Heart left ventricle (tissue), 16 donors: ENCODE results near the gene DEAF1. TPM values are rescaled to one million over a fixed set of nuclear protein-coding genes. Genes with fewer than 3 reads are reported as not detected.
A peak's percentile ranks its signal among the peaks of the same experiment; 100 is the strongest.

Experiments
- ATAC-seq, 4 donors: fragments of 200-7000 bp; cut with Tn5 transposase; one replicate each; pipeline ENCODE4 v1.9.1; 2020 to 2022; ENCODE audit warnings: moderate library complexity in 4 of 4, mild to moderate bottlenecking in 3 of 4, moderate number of reproducible peaks in 1 of 4
- DNase-seq, 5 donors: peaks; one replicate each; pipeline ENCODE4 v3.0.0-alpha.2; 2020
- H3K27ac ChIP-seq, 12 donors: fragments of 200-600 bp; sonication (generic) in 4 of 12; one replicate each; pipeline versions ENCODE4 v1.5.0 to v1.8.0; 2016 to 2022; ENCODE audit warnings: mild to moderate bottlenecking in 2 of 12
- H3K27me3 ChIP-seq, 9 donors: fragments of 200-600 bp; sonication (generic) in 2 of 9; one replicate each; pipeline versions ENCODE4 v1.5.1 to v1.8.0; 2016 to 2022; ENCODE audit warnings: mild to moderate bottlenecking in 3 of 9
- H3K36me3 ChIP-seq, 9 donors: fragments of 200-600 bp; sonication (generic) in 2 of 9; one replicate each; pipeline versions ENCODE4 v1.5.0 to v1.8.0; 2018 to 2022; ENCODE audit warnings: mild to moderate bottlenecking in 2 of 9
- H3K4me1 ChIP-seq, 12 donors: fragments of 200-600 bp; sonication (generic) in 4 of 12; one replicate each; pipeline versions ENCODE4 v1.5.0 to v1.8.0; 2016 to 2022; ENCODE audit warnings: mild to moderate bottlenecking in 3 of 12
- H3K4me3 ChIP-seq, 12 donors: fragments of 200-600 bp; sonication (generic) in 4 of 12; one replicate each; pipeline versions ENCODE4 v1.5.0 to v1.8.0; 2017 to 2022; ENCODE audit warnings: mild to moderate bottlenecking in 9 of 12, moderate library complexity in 4 of 12
- H3K9me3 ChIP-seq, 12 donors: fragments of 200-600 bp; sonication (generic) in 4 of 12; one replicate each; pipeline versions ENCODE4 v1.5.0 to v1.8.0; 2016 to 2022; ENCODE audit warnings: mild to moderate bottlenecking in 1 of 12
- POLR2A ChIP-seq, 2 donors: fragments of 450-650 bp; IDR thresholded peaks; one replicate each; pipeline ENCODE4 v1.6.1; 2017; ENCODE audit warnings: antibody characterized with exemption in 2 of 2, mild to moderate bottlenecking in 2 of 2, moderate library complexity in 2 of 2
- WGBS, 4 donors: extraction: QIAGEN DNeasy Blood & Tissue Kit in 2 of 4; methylation state at CpG; one replicate each; pipeline versions ENCODE4 v1.1.5 to v1.1.7; 2013 to 2018; 5-methylcytosine and 5-hydroxymethylcytosine counted together
- intact Hi-C, 10 donors: fragments of 100-400 bp; cut with DNase I; formaldehyde crosslinking; loops; one replicate each; pipeline versions ENCODE4 v1.11.1 to v1.14.2; 2022
- polyA plus RNA-seq, 2 donors: library from polyadenylated mRNA; stranded (reverse); fragments of 200-250 nt; gene quantifications; one replicate each; pipeline ENCODE4 v1.2.3, GENCODE V29; 2013
- total RNA-seq, 9 donors: library from RNA; depleted of rRNA in 2 of 9; stranded (reverse); fragments of >200 nt in 2 of 9; fragmentation: NEBNext Ultra II Directional in 3 of 9; extraction: Animal tissue kit (Norgen Biotek cat#: 25700) in 3 of 9; gene quantifications; one replicate each; pipeline versions ENCODE4 v1.1.0 to v1.2.4, GENCODE V29; 2016 to 2023
- TF ChIP-seq, protein P1 (sequence below), 12 donors: fragments of 200-600 bp; sonication (generic) in 4 of 12; IDR thresholded peaks; one replicate each; pipeline versions ENCODE4 v1.5.0 to v1.8.0; 2018 to 2022; ENCODE audit warnings: antibody characterized with exemption in 12 of 12, mild to moderate bottlenecking in 5 of 12
- donor health status: ischemic (EF 13 %, LVEDD 7.1; RV severe dilation, severe dysfunction).
- donor health status: healthy with polysubstance abuse.
- donor health status: DM: no; HTN: yes; CAD: no.
- donor health status: DM: no; HTN: no; CAD: no.
- donor health status: ischemic (EF 25% LVEDD 6.9; RV normal size, moderate dysfunction).
- donor health status: ischemic (EF 25% LVEDD 5.7; RV mildly dilated, moderate dysfunction).
- donor health status: healthy.
- donor health status: DM: yes; HTN: yes; CAD: no.
- donor health status: ischemic (EF 35%, LVEDD 5.7; RV mildly dilated, moderate dysfunction).
- donor health status: nonischemic (EF 11% LVEDD 7.7; RV severe dilation, severe dysfunction).
- donor health status: DM: yes; HTN: yes; CAD: no.
- donor health status: PGD.
- donor health status: ischemic (EF 29% LVEDD 5.4; RV normal size, mild dysfunction).
- donor health status: nonischemic (EF 23%, LVEDD 6.1; RV moderate dilation, normal function).

The DEAF1 gene
- total and polyA plus RNA-seq, 11 donors: 11.8 to 25.6 (median 15.1) TPM

DNA sequence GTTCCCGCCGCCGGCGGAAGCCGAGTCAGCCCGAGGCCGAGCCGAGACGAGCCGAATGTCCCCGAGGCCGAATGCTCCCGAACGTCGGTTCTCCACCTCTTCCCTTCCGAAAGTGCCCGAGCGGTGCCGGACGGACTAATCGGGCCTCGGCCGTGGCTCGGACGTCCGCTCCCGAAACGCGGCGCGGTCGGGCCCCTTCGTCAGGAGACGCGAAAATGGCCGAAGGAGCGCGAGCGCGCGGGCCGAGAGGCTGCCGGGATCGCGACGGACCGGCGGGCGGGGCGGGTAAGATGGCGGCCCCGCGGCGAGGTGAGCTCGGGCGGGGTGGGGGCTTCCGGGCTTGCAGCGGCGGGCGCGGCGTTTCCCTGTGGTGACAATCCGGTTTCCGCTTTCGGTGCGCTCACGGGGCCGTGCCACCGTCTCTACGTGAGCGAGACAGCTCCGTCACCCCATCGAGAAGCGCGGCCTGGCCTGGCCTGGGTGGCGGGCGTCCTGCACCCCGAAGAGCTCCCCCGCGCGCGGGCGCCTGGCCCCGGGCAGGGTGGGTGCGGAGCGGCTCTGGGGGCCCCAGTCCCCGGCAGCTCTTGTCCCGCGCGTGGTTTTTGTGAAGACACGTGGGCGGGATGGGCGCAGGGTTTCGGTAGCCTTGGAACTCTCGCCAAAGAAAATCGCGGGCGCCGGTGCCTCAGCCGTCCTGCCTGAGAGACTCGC lies 671 bp upstream of the DEAF1 start, which contains the start of gene TMEM80:
Gene TMEM80, plus strand, starts transcription at position 279 of the 711 bp plus-strand sequence. Its CDS starts 12 bp downstream, at position 291.
- TF ChIP-seq, protein P1, sequence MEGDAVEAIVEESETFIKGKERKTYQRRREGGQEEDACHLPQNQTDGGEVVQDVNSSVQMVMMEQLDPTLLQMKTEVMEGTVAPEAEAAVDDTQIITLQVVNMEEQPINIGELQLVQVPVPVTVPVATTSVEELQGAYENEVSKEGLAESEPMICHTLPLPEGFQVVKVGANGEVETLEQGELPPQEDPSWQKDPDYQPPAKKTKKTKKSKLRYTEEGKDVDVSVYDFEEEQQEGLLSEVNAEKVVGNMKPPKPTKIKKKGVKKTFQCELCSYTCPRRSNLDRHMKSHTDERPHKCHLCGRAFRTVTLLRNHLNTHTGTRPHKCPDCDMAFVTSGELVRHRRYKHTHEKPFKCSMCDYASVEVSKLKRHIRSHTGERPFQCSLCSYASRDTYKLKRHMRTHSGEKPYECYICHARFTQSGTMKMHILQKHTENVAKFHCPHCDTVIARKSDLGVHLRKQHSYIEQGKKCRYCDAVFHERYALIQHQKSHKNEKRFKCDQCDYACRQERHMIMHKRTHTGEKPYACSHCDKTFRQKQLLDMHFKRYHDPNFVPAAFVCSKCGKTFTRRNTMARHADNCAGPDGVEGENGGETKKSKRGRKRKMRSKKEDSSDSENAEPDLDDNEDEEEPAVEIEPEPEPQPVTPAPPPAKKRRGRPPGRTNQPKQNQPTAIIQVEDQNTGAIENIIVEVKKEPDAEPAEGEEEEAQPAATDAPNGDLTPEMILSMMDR (IDR thresholded peaks at IDR 0.05): no peak
- TF ChIP-seq POLR2A (IDR thresholded peaks at IDR 0.05): peak in 1 of 2 donors; percentile 76
- WGBS, 4 donors: 0 to 1% (median 0%) methylated on average over 25 to 101 of the region's 101 CpGs
- Histone ChIP-seq H3K27me3 (no peaks in the 10 kb centered on the region), H3K4me1 (peaks cover 8 to 45% (median 32%) of the 10 kb centered on the region in 12 donors), H3K4me3 (peak within 1 kb of the TSS; percentile 61 to 99 (median 94)), H3K9me3 (no peaks in the 10 kb centered on the region), H3K27ac (peak within 1 kb of the TSS; percentile 98 to 100 (median 100)), H3K36me3 (peaks cover 0 to 29% (median 8%) of the 10 kb centered on the region in 9 donors)
- peak; percentile 99 to 100 (median 100) for DNase-seq
- peak; percentile 87 to 93 (median 90) for ATAC-seq
- intact Hi-C loops: loop anchor here in 1 of 10 donors (5.0 kb wide), 1 partner anchor 128 kb away; no protein-coding TSS in a partner anchor

DNA sequence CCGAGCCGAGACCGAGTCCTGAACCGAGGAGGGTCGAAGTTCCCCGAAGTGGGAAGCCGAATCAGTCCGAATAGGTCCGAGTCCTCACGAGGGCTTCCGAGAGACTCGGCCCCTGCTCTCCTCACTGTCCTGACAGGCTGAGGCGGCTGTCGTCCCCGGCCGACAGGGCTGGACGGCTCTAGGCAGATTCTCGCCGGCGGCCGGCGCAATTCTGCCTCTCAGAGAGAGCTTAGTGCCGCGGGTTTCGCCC lies 191 bp upstream of the DEAF1 start:
- Histone ChIP-seq H3K4me3 (peak overlapping the region; percentile 61 to 99 (median 94)), H3K27me3 (no peaks in the 10 kb centered on the region), H3K27ac (peak overlapping the region; percentile 98 to 100 (median 100)), H3K9me3 (no peaks in the 10 kb centered on the region), H3K36me3 (peaks cover 0 to 24% (median 6%) of the 10 kb centered on the region in 9 donors), H3K4me1 (peaks cover 8 to 45% (median 32%) of the 10 kb centered on the region in 12 donors)
- WGBS, 4 donors: 0 to 2% (median 0%) methylated on average over 19 to 25 of the region's 25 CpGs
- intact Hi-C loops: loop anchor here in 1 of 10 donors (5.0 kb wide), 1 partner anchor 128 kb away; no protein-coding TSS in a partner anchor
- TF ChIP-seq, protein P1 (IDR thresholded peaks at IDR 0.05): no peak
- no peak for TF ChIP-seq POLR2A (IDR thresholded peaks at IDR 0.05)
- ATAC-seq (no peak), DNase-seq (no peak)

DNA sequence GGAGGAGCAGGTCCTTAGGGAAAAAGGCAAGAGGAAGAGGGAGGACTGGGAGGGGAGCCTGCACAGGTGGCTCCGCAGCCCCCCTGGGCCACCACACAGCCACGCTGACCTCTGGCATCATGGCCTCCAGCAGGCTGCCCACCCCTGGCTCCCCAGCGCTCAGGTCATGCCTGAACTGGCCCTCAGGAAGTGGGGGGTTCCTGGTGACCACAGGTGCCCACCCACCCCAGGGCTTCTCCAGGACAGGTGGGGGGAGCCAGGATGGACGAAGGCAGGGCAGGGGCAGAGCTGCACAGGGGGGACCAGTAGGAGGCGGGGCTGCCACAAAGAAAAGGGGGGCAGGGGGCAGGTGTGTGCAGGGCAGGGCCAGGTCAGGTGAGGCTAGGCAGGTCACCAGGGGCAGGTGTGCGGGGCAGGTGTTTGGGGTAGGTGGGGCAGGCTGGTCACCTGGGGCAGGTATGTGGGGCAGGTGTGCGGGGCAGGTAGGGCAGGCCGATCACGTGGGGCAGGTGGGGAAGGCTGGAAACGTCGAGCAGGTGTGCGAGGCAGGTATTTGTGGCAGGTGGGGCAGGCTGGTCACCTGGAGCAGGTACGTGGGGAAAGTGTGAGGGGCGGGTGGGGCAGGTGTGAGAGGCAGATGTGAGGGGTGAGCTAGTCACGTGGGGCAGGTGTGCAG lies 997 bp downstream of the DEAF1 start:
- 58 to 68% (median 65%) methylated on average over 13 to 15 of the region's 15 CpGs for WGBS, 4 donors
- DNase-seq (peak in 4 of 5 donors; percentile 35 to 64 (median 44)), ATAC-seq (no peak)
- intact Hi-C loops: loop anchor here in 1 of 10 donors (5.0 kb wide), 1 partner anchor 82 kb away; no protein-coding TSS in a partner anchor
- Histone ChIP-seq H3K9me3 (no peaks in the 10 kb centered on the region), H3K27ac (peak overlapping the region in 11 of 12 donors; percentile 12 to 100 (median 98)), H3K4me1 (peaks cover 8 to 45% (median 32%) of the 10 kb centered on the region in 12 donors), H3K36me3 (peaks cover 0 to 19% (median 7%) of the 10 kb centered on the region in 9 donors), H3K4me3 (peak overlapping the region in 11 of 12 donors; percentile 28 to 99 (median 95)), H3K27me3 (no peaks in the 10 kb centered on the region)
- no peak for TF ChIP-seq POLR2A (IDR thresholded peaks at IDR 0.05)
- TF ChIP-seq, protein P1 (IDR thresholded peaks at IDR 0.05): no peak

DNA sequence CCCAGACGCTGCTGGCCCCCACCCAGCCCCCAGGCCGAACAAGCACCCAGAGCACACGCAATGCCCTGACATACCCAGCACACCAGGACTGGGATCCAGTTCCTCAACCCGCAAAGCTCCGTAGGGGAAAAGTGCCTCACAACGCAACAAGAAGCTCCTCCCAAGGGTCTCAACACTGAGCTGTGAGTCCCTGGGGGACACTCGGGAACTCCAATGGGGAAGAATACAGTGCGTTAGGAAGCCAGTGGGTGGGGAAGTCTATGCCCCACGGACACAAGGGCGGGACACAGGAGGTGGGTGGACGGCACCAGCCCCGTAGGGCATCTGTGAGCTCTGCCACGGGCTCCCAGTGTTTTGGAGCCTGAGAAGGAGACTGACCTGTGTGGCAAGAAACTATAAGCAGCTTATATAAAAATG lies 1.6 kb downstream of the DEAF1 start:
- intact Hi-C loops: loop anchor here in 1 of 10 donors (5.0 kb wide), 1 partner anchor 81 kb away; no protein-coding TSS in a partner anchor
- DNase-seq: peak in 2 of 5 donors; percentile 30 to 53
- TF ChIP-seq, protein P1 (IDR thresholded peaks at IDR 0.05): no peak
- no peak for TF ChIP-seq POLR2A (IDR thresholded peaks at IDR 0.05)
- Histone ChIP-seq H3K27ac (peak overlapping the region in 11 of 12 donors; percentile 12 to 100 (median 54)), H3K36me3 (peaks cover 0 to 21% (median 12%) of the 10 kb centered on the region in 9 donors), H3K4me3 (peak overlapping the region in 11 of 12 donors; percentile 13 to 99 (median 92)), H3K9me3 (no peaks in the 10 kb centered on the region), H3K27me3 (no peaks in the 10 kb centered on the region), H3K4me1 (peaks cover 8 to 45% (median 30%) of the 10 kb centered on the region in 12 donors)
- ATAC-seq: no peak
- WGBS, 4 donors: 38 to 53% (median 41%) methylated on average over 13 of the region's 13 CpGs
